Stimulated activated CD4-positive, alpha-beta T cell treated with anti-CD3 and anti-CD28 coated beads, Interleukin-4, amount 100 ng/mL, for 1 hour (primary cell): Measurements from ENCODE around the gene SH2D4B.

Experiments
- DNase-seq: peaks from one replicate; pipeline ENCODE4 v3.0.0-alpha.2; 2020

The SH2D4B gene

DNA sequence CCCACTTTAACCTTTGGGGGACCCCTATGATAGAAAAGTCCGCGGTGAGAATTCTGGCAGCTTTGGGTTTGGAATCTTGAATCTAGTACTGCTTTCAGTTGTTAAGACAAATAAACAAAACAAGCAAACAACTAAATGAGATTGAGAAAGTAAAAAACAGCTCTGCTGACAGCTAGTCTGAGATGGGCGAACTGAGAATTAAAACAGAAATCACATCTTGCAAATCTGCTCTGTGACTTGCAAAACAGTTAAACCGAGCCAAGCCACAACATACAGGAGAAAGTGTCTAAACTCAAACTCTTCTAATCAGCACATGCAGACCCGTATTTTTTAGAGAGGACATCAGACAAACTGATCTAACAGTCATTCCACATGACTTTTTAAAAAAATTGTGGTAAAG lies 110.4 kb downstream of the SH2D4B start:
- no peak for DNase-seq

DNA sequence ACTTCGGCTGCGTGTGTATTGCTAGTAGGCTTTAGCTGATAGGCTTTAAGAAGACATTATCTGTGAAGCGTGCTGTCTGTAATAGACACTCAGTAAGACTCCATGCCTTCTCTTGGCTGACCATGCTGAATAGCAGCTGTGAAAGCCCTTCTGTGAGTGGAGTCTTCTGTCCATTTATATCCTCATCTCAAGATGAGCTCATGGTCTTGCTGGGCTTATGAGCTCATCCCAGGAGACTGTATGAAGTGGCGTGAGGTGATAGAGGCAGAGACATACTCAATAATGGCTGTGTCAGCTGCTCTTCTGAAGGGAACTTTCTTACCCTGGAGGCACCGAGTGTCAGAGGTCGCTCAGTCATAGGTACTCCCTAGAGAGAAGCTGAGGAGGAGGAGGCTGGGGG lies 111.5 kb downstream of the SH2D4B start:
- no peak for DNase-seq

DNA sequence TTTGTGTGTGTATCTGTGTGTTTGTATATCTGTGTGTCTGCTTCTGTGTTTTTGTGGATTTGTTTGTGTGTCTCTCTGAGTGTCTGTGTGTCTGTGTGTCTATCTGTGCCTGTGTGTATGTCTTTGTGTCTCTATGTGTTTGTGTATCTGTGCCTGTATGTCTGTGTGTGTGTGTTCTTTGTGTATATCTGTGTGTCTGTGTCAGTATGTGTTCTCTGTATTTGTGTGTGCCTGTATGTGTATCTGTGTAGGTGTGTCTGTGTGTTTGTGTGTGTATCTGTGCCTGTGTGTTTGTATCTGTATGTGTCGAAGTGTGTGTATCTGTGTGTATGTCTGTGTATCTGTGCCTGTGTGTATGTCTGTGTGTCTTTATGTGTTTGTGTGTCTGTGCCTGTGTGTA lies 118.2 kb downstream of the SH2D4B start:
- no peak for DNase-seq

DNA sequence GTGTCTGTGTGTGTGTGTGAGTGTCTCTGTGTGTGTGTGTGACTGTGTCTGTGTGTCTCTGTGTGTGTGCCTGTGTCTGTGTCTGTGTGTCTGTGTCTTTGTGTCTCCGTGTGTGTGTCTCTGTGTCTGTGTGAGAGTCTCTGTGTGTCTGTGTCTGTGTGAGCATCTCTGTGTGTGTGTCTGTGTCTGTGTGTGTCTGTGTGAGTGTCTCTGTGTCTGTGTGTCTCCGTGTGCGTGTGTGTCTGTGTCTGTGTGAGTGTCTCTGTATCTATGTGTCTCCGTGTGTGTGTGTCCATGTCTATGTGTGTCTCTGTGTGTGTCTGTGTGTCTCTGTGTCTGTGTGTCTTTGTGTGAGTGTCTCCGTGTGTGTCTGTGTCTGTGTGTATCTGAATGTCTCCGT lies 120.4 kb downstream of the SH2D4B start:
- no peak for DNase-seq

DNA sequence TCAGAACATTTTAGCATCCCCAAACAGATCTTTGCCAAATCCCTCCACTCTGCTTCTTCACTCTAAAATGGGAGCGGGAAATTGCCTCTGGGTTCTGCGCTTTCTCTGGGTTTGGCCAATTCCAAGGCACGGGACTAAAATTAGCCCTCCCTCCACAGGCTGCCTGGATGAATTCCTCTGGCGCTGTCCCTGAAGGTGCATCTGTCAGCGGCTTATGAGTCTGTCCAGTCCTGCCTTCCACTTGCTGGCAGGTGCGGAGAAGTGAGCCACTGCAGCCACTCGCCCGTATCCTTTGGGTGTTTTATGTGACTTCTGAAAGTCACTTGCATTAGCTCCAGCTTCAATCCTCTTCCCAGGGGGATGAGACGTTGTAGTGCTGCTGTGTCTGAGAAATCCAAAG lies 121.6 kb downstream of the SH2D4B start:
- no peak for DNase-seq

DNA sequence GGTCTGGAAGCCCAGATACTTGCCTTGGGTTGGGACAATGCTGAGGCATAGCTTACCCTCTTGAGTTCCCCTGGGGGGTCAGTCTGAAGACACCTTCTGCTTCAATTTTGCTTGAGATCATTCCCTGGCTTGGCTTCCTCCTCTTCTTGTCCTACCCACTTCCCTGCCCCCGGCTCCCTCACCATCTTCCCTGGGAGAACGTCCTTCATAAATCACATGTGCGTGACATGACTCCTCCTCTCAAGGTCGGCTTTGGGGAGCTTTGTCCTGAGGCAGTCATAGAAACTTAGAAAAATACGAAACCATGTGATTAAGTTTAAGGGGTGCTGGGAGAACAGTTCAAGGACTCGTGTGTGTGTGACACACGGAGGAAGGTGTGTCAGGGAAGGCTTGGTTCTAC lies 122.6 kb downstream of the SH2D4B start:
- no peak for DNase-seq

DNA sequence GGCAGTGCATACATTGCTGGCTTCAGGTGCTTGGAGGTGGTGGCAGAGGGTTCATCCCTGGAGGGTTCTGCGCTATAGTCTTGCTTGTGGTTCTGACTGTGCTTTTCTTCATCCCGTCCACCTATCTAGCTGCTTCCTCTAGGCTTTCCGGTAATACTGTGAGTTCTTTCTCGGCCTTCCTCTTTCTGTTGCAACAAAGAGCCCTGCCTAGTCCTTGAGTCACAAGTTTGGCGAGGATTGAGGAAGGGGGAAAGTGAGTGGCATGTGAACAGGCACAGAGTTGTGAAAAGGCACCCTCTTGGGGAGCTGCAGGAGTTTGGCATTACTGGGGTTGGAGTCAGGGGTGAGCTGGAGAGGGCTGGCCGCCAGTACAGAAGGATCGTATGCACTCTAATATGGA lies 123.0 kb downstream of the SH2D4B start:
- DNase-seq = no peak

DNA sequence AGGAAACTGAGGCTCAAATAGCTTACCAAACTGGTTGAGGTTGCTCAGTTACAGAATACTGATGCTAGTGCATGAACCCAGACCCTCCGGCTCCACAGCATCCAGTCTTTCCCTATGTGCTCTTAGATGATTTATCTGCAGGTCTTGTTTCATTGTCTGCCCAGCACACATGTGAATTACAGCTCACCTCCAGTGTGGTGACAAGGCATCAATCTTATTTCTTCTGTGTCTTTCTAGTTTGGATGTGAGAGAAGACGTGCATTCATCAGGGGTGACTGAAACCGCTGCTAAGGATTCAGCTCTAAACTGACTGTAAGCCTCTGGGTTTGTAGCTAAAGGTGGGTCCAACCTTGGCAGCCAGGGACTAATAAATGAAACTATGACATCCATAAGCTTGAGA lies 123.8 kb downstream of the SH2D4B start:
- no peak for DNase-seq

DNA sequence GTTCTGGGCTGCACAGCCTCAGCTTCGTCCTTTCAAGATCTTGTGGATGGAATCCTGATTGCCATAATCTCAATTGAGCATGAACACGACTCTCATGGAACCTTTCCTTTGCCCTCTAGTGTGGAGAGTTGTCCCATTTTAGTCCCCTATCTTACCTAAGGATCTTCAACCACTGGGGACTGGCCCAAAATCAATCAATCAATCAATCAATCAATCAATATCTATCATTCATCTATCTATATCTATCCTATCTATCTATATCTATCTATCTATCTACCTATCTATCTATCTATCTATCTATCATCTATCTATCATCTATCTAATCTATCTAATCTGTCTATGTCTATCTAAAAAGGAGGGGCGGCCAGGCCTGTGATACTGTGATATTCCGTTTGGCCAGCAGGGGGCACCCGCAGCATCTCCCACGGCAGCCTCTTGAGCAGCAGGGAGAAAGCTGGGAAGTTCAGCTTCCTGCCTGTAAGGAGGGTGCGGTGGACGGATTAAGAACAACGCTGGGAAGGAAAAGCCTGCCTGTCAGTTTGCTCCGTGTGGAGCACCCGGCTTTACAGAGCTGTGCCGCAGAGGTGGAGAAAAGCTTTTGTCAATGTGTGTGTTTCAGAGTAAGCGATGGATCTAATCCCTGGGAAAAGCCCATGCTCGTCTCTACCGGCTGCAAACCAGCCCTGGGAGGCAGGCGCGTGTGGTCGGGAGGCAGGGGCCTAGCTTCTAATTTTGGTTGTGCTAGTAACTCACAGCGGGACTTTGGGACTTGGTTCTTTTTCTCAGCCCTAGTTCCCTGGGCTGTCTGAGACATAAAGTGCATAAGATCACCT lies 124.9 kb downstream of the SH2D4B start:
- peak; percentile 75 for DNase-seq

DNA sequence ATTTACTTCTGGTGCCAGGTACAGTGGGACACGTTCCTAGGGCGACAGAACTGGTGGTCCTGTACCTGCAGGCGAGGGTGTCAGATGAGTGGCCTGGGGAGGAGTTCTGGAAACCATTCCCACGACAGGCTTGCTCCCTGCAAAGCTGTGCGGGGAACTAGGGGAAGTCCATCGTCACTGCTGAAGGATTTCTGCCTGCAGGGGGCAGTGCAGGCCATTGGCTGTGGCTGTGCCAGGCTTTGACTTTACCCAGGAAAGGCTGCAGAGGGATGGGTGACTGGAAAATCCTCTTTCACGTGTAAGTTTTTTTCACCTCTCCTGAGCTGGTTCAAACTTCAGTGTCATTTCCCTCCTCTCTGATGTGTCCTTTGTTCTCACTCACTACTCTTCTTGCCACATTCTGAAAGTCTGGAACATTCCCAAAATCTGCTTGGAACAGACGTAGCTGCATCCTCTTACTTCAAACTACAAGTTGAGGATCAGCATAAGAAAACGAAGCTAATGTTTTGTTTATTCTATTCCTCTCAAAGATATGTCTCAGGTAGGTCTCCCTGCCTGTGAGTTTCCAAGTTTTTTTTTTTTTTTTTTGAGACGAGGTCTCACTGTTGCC lies 126.5 kb downstream of the SH2D4B start:
- peak; percentile 53 for DNase-seq

DNA sequence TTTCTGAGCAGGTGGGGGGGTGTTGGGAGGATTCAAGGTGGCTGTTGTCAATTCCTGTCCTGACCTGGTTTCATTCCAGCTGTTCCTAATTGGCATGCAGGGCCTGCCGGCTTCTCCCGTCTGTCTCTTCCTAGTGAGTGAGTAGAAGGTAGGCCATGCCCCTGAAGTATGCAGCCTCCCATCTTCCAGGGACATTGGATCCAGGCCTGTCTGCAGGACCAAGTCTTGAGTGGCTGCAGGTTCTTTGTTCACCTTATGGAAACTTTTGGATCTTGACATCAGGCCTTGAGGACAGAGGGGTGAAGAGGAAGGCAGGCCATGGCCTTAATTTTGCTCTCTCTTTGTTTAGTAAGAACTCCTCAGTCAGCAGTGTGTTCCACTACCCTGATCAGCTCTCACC lies 131.8 kb downstream of the SH2D4B start:
- no peak for DNase-seq

DNA sequence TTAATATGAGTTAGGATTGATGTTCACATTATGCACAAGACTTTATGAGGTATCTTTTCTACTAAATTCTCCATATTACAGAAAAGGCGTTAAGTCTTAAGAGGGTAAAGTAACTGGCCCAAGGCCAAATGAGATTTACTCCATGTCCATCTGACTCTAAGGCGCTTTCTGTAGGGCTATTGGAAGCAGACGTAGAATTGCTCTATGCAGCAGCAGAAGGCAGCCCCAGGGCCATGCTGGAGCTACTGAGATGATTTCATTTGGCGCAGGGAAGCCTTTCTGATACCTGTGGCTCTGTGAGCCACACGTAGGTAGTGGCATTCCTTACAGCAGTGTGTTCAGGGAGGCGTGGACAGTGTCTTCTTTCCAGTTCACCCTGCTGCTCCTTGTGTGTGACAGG lies 133.1 kb downstream of the SH2D4B start:
- no peak for DNase-seq

DNA sequence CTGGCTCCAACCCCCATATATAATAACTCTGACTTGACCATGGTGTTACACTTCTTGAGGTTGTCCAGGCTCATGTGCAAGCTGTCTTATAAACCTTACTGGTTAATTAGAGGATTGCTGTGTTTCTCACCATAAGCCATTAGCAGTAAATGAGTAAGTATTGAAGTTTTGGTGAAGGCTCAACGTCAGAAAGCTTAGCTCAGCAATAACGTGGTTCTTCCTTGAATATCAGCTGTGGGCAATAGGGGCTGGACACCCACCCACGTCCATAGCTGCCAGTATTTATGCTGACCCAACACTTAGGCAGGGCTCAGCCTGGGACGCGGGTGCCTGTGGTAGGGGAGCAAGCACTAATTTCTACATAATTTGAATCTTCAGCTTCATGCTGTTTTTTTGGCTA lies 134.1 kb downstream of the SH2D4B start:
- DNase-seq = no peak

DNA sequence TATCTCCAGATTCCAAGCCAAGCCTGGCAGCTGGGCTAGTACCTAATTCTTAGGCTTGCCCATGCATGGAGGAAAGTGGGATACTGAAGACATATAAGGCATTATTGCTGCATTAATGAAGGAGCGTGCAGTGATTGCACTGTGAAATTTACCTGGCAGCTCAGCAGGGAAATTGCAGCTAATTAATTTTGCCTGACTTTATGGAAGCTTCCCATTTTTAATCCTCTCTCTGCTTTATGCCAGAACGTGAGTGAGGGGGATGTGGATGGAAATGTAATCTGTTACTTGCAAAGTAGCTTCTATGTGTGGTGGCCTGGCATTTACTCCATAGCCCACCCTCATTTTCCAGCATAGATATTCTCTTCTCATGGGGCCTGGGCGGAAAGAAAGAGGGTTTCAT lies 134.9 kb downstream of the SH2D4B start:
- DNase-seq = no peak

DNA sequence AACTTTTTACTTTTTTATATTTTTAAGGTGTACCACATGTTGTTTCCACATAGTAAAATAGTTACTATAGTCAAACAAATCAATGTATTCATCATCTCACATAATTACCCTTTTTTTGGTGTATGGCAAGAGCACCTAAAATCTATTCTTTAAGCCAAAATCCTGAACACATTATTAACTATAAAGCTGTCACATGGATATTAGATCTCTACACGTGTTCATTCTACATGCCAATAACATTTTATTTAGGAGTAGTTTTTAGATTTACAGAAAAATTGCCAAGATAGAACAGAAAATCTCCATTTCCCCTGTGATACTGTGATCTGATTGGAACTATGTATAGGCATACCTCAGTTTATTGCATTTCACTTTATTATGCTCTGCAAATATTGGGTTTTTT lies 137.1 kb downstream of the SH2D4B start:
- no peak for DNase-seq

DNA sequence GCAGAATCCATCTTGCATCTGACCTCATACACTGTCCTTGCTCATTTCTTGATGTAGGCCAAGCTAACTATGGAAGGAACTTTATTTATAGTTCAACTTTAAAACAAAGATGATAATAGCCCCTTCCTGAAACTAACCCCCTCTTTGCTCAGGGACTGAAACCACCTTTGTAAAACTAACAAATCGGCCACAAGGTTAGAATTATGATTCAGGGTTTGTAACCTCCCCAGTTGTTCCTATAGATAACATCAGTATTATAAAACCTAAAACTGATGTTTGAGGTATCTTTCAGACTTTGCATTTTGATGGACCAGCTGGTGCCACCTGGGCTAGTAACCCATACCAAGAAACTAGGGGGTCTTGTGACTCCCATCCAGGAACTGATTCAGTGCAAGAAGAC lies 143.4 kb downstream of the SH2D4B start:
- no peak for DNase-seq

DNA sequence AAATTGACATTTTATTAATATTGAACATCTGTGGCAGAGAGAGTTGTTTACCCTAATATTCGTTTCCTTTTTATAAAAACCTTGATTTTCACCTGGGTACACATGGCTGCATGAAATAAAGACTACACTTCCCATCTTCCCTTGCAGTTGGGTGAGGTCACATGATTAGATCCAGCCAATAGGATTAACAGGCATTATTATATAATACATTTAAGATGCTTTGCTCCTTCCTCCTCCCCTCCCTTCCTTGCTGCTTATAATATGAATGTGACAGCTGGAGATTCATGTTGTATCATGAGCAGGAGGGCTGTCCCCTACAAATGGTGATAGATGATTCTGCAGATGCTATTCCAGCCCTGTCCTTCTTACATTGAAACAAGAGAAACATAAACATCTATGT lies 146.6 kb downstream of the SH2D4B start:
- no peak for DNase-seq

DNA sequence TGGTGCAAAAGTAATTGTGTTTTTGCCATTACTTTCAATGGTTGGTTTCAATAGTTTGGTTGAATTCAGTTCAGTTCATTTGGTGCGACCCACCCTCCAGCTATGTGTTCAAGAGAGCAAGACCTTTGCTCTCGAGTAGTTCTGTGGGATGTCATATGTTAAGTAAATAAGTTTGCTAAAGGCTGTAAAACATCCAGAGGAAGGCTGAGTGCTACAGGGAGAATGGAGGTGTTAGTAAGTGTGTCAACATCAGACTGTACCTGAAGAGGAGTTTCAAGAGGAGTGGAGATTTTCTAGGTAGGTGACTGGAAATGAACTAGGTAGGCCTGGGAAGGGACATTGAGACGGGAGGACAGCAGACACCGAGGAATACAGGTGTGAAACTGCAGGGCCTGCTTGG lies 147.7 kb downstream of the SH2D4B start:
- DNase-seq = no peak

DNA sequence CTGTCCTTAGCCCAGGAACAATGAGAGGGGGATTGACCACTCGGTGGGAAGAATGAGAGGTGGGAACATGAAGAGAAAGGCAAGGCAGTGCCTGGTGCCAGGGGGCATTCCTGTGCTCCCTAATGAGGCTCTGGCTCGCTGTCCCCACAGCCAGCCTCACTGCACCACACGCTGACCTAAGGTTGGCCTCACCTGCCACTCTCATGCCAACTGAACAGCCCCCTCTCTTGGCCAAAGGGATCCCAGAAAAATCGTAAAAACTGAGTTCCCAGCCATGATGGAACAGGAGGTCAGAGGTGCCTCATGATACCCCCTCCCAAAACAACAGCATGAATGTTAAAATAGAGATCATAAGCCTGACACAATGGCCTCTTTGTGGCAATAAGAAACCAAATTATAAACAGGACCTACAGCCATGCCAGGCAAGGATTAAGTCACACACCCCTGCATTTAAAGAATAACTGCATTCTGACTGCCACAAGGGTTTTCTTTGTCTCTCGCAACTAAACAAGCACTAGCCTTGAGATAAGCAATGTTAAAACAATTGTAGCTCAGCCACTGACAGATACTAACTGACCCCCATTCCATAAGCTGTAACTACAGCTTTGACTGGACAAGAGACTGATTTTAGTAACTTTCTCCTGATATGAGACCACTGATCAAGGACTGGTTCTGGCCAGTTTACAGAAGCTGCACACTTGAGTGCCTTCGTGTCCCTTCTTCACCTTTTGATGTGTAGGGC lies 149.2 kb downstream of the SH2D4B start:
- DNase-seq = no peak

DNA sequence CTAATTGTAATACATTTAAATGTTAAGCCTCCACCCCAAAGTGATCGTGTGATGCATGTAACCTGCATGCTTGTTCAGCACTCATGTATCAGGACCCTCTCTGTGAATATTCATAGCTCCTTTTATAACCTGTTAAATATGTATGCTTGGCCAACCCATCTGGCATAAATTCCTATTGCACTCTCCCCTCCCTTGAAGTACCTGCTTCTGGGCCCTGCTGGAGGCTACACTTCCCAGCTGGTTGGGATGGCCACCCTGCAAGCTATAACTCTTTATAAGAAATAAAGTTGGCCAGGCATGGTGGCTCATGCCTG lies 149.7 kb downstream of the SH2D4B start:
- DNase-seq = no peak

DNA sequence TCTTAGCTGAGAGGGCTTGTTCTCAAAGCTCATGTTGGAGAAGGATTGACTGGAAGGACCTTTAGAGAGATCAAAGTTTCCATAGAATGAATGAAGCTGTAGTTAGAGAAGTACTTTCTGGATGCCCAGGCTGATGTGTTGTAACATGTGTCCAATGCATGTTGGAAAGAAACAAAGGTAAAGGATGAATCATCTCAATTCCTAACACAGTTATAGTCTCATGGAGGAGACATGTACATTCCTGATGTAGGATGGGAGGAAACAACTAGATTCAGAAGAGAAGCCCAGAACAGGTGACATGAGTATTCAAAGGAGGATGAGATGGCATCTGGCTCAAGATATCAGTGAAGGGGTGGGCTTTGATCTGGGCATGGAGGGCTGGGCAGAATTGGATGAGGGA lies 152.7 kb downstream of the SH2D4B start:
- no peak for DNase-seq

DNA sequence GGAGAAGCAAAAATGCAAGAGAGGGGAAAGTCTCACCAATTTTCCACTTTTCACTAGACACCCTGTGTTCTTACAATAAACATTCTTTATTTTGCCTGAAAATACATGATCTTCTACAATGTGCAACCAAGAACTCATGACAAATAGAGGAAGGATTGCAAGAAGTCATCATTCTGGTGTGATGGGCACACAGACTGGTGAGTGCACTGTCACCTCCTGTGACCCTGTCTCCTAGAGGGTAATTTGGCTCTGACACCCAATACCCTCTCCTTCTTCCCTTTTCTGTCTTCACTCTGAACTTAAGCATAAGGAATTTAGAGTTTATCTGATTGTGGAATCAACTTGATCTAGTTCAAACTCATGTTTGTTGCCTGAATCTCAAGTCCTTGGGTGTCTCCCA lies 153.7 kb downstream of the SH2D4B start:
- no peak for DNase-seq

DNA sequence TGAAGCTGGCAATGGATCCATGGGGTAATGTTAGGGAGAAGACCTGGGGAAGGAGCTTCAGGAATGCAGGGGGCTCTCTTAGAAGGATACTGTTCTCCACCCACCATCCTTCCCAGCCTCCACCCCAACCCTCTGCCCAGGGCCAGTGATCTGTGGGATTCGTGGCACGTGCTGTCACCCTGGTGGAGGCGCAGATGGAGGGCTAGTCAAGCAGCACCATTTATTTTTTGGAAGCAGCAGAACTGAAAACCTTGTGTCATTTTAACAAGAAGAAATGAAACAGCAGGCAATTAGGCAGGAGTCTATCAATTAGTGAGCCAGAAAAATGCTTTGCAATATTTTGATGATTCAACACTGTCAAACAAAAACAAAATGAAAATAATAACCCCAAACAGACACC lies 155.9 kb downstream of the SH2D4B start:
- DNase-seq = no peak

DNA sequence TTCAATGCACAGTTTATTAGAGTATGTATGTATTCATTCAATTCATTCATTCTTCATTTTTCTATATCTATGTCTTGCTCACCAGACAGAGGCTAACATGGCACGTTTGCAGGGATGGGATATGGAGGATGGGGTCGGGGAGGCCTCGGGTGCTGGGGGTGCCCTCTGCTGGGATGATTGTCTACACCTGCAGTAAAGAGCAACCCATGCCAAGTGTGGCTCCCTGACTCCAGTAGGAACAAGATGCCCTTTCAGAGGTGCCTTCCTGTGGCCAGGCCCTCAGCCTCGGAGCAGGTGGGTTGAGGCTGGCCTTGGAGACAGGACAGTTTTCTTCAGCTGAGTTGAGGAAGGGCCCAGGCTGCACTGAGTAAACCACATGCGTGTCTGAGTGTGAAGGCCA lies 157.2 kb downstream of the SH2D4B start:
- no peak for DNase-seq
